Sigmoid colon (tissue), 4 donors: ENCODE measurements around the gene KLHL21.
"Not testable (repeated sequence)": the region's sequence is repeated elsewhere in the genome, so short reads cannot be mapped to it uniquely, and the experiment has no call there.

Experiments used
- CTCF ChIP-seq, 4 experiments: fragments of 450-650 bp in 3 of 4; fragments of 200-600 bp in 1 of 4; IDR thresholded peaks; one replicate each; pipeline ENCODE4 v1.5.1; 2016 to 2019; ENCODE audit warnings: antibody characterized with exemption in 4 of 4, mild to moderate bottlenecking in 3 of 4, moderate library complexity in 2 of 4
- EP300 ChIP-seq, 4 donors: sonication (generic); formaldehyde crosslinking; IDR thresholded peaks; one replicate each; pipeline ENCODE4 v1.6.1; 2017; ENCODE audit warnings: antibody characterized with exemption in 4 of 4
- POLR2A ChIP-seq, 2 donors: fragments of 450-650 bp; IDR thresholded peaks; one replicate each; pipeline ENCODE4 v1.6.1; 2016; ENCODE audit warnings: antibody characterized with exemption in 2 of 2, mild to moderate bottlenecking in 2 of 2, moderate library complexity in 2 of 2

GRCh38 chr1:6599991-6600390, 2.7 kb downstream of the KLHL21 start:
- TF ChIP-seq POLR2A, CTCF, EP300 (IDR thresholded peaks at IDR 0.05): not testable (repeated sequence)
